NCI-H2227 (cell line): ENCODE results near the gene DNAJC6.

Experiments
- DNase-seq: peaks from one replicate; lab custom pipeline; 2025; ENCODE audit not compliant: unreplicated experiment; lab: John Stamatoyannopoulos, UW

Gene DNAJC6

GRCh38 chr1:65292861-65293593 lies 16.3 kb upstream of the DNAJC6 start:
- no peak for DNase-seq

GRCh38 chr1:65297706-65298105 lies 11.6 kb upstream of the DNAJC6 start:
- DNase-seq, result no peak

- no peak for DNase-seq
These were observed 10.0 kb upstream of the DNAJC6 start for GRCh38 chr1:65299328-65299727.

- DNase-seq, result peak; percentile 46
These were observed 501 bp upstream of the DNAJC6 start for GRCh38 chr1:65308781-65309303.

GRCh38 chr1:65310078-65310587 lies 790 bp downstream of the DNAJC6 start:
- DNase-seq, result peak; percentile 89

- no peak for DNase-seq
These were observed 2.4 kb downstream of the DNAJC6 start for GRCh38 chr1:65311760-65312159.

GRCh38 chr1:65316233-65316632 lies 6.9 kb downstream of the DNAJC6 start:
- no peak for DNase-seq

- DNase-seq, result no peak
These were observed 8.7 kb downstream of the DNAJC6 start for GRCh38 chr1:65317866-65318653.

- no peak for DNase-seq
These were observed 9.8 kb downstream of the DNAJC6 start for GRCh38 chr1:65319141-65319540.

- DNase-seq, result no peak
These were observed 10.4 kb downstream of the DNAJC6 start for GRCh38 chr1:65319754-65320153.

- no peak for DNase-seq
These were observed 12.5 kb downstream of the DNAJC6 start for GRCh38 chr1:65321879-65322278.

GRCh38 chr1:65323246-65323645 lies 13.9 kb downstream of the DNAJC6 start:
- no peak for DNase-seq

GRCh38 chr1:65330021-65330420 lies 20.7 kb downstream of the DNAJC6 start:
- DNase-seq, result no peak

GRCh38 chr1:65330822-65331221 lies 21.5 kb downstream of the DNAJC6 start:
- DNase-seq, result no peak

- DNase-seq, result no peak
These were observed 23.5 kb downstream of the DNAJC6 start for GRCh38 chr1:65332821-65333220.

- DNase-seq, result no peak
These were observed 24.7 kb downstream of the DNAJC6 start for GRCh38 chr1:65334081-65334480.

- DNase-seq, result no peak
These were observed 30.6 kb downstream of the DNAJC6 start for GRCh38 chr1:65339866-65340468.

- DNase-seq, result peak; percentile 40
These were observed 32.0 kb downstream of the DNAJC6 start for GRCh38 chr1:65341381-65341780.

GRCh38 chr1:65343286-65343685 lies 33.9 kb downstream of the DNAJC6 start:
- DNase-seq, result no peak

GRCh38 chr1:65344171-65344814 lies 35.0 kb downstream of the DNAJC6 start:
- peak; percentile 18 for DNase-seq

GRCh38 chr1:65346190-65346589 lies 36.8 kb downstream of the DNAJC6 start:
- DNase-seq, result no peak
